ENCODE results near the gene TOM1L2.

The TOM1L2 gene

DNA sequence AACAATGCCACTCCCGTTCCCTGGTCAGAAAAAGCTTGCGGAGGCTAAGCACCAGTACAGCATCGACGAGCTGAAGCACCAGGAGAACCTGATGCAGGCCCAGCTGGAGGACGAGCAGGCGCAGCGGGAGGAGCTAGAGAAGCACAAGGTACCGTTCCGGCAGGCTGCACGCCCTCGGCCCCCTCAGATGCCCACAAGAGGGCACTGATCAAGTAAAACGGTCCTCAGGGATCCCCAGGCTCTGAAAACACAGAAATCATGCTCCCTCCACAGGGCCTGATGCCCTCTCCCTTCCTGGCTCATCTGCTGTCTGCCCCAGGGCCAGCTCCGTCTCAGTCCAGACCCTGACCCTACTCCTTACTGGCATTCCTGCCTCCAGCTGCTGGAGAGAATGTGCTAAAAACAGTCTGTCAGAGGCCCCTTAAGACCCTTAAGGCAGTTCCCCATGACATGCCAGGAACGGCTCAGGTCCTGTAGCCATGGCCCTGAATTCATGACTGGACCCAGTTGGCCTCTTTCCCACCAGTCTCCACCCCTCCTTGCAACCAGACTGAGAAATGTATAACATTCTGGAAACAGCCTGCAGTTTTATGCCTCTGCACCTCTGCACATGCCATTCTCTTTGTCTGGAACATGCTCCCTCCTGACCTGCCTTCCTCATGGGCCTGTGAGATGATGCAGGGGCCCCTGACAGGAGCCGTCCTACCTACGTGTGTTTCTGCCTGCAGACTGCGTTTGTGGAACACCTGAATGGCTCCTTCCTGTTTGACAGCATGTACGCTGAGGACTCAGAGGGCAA, 22.3 kb upstream of the TOM1L2 start:
- ATAC-seq, result no peak

DNA sequence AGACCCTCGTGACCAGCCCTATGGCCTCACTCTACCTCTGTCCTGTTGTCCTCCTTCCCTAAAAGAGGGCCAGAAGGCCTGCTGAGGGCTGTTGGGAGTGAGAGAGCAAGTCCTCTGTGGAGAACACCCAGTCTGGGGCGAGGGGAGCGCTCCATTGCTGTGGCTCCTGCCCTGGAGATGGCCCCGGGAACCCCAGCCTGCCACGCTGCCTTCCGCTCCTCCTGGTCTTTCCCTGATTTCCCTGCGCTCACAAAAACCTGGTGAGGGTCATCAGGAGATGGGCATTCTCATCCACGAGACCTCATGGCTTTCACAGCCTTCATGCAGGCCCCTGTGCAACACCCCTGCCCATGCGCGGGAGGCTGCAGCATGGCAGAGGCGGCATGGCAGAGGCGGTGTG, 21.7 kb upstream of the TOM1L2 start:
- ATAC-seq, result no peak

DNA sequence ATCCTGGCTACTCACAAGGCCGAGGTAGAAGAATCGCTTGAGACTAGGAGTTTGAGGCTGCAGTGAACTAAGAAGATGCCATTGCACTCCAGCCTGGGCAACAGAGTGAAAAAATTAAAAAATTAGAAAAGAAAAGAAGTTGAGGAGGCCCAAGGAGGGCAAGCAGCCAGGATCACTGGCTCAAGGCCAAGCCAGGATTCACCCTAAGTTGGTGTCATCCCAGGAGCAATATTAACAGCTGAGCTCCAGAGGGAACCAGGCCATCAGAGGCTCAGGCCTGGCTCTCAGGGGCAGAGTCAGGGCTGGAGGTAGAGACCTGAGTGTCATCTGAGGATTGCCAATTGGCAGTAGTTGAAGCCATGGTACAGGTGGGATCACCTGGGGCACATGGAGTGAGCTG, 21.2 kb upstream of the TOM1L2 start:
- ATAC-seq, result no peak

DNA sequence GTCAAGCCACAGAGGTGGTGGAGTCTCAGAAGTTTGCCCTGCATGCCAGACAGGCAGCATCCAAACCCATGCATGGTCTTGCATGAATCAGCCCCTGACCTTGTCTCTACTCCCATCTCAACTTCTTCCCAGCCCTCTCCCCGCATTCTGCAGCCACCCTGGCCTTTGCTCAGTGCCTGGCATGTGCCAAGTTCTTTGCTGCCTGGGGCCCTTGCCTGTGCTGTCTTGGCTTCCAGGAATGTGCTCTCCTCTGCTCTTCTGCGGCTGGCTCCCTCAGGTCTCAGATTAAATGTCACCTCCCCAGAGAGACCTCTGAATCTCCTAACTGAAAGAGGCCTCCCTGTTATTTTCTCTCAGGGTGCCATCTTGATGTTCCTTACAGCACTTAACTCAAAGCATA, 18.1 kb upstream of the TOM1L2 start:
- ATAC-seq, result no peak

DNA sequence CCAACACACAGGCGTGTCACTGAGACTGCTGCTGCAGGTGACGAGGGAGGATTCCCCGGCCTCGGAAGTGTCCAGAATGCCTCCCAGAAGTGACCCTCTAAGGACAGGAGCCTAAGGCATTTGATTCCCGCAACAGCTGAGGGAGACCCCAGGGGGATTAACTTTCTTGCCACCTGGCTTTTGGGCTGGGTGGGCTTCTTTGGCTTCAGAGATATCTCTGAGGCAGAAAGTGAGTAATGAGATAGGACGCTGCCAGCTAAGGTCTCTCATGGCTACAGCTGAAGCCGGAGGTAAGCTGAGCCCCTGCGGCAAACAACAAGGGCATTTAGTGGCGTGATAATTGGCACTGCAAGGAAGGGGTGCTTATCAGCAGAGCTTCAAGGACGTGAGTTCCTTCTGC, 17.4 kb upstream of the TOM1L2 start:
- no peak for ATAC-seq

DNA sequence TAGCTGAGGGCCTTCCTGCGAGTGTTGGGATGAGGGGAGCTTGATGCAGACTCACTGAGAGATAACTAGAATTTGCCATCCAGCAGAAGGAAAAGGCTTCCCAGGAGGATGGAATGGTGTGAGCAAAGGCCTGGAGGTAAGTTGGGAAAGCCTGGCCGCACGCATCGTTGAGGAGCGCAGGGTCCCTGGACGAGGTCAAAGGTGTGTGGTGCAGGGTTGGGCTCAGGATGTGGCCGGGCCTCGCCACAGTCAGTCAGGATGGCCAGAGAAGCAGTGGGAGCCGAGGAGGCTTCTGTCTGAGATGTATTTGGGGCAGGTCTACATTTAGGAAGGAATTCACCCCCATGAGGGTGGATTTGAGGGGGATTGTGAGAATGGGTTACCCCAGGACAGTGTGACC, 16.9 kb upstream of the TOM1L2 start:
- ATAC-seq, result no peak

DNA sequence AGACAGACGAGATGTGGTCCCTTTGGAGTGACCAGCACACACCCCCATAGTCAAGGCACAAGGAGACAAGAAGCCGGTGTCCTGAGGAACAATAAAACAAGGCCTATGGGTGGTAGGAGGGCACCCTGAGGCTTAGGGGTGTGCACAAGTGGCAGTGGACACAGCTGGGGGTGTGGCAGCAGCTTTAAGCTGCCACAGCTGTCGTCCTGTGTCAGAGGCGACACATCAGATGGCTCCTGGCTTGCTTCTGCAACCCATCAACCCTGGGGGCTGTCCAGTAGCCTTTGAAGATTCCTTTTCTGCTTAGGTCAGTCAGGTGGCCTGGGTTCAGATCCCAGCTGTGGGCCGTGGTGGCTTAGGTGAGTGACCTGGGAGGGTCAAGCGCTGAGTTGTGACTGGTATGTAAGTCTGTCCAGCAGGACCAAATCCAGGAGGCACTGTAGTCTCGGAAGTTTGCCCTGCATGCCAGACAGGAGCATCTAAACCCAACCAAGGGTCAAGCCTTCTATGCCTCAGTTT, 16.3 kb upstream of the TOM1L2 start:
- ATAC-seq, result no peak

DNA sequence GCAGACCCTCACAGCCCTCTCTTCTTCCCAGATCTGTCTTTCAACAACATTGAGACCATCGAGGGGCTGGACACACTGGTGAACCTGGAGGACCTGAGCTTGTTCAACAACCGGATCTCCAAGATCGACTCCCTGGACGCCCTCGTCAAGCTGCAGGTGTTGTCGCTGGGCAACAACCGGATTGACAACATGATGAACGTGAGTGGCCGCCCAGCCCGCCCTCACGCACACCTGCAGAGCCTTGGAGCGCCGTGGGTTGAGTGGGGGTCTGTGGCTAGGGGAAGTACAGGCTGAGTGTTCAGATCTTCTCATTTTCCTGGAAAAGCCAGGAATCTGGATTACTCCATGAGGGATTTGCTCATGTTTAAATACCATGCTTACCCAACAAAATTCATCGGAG, 15.7 kb upstream of the TOM1L2 start:
- no peak for ATAC-seq

DNA sequence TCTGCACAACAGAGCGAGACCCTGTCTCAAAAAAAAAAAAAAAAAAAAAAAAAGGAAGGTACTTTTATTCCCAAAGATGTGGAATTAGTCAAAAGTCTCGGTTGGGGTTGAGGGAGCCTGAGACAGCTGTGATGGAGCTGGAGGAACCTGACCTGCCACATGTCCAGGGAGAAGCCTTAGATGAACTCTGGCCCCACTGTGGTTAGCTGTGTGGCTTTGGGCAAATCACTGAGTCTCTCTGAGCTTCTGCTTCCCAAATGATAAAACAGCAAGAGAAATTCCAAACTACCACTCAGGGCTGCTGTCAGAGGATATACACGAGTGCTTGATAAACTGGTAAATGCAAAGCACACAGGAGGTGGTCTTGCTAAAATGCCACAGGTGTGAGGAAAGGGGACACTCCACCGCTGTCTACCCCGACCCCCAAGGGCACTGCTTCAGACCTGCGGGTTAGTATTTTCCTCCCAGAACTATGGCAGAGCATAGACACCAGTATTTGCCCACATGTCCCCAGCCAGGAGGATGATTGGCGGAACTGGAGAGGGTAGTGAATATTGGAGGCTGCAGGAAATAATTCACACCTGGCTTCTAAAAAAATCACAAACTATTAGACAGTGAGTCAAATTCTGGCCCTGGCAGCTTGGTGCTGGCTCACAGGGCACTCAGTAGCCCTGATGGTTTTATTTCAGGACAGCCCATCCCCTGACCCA, 15.1 kb upstream of the TOM1L2 start:
- ATAC-seq, result no peak

DNA sequence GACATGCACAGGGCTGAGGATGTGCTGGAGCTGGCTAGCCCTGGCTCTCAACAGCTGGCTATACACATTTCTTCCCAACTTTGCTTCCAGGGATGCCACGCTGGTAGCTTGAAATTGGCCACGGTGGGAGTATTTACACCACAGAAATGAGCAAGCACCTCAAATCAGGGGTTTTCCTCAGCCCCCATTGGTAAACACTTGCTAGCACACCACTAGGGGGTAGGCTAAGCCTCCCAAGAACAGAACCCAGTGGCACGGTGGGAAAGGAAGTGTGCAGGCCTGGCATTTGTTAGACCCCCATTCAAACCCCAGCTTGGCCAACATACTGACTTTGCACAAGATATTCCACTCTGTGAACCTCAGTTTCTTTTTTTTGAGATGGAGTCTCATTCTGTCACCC, 13.4 kb upstream of the TOM1L2 start:
- ATAC-seq, result no peak

DNA sequence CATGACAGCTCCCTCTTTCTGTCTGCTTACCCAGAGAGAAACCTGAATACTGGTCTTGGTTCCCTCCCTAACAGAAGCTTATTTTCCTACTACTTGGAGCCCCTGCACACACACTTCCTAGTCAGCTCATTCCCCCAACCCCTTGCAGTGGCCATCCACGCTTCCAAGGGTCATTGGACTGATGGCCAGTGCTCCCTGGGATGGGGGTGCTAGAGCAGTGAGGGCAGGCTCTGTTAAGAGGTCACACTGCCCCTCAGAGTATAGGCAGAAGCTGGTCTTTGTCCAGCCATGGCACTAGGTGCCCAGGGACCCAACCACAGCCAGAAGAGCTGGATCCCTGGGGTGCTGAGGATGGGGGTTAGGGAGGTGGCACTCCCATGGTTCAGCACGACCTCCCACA, 13.0 kb upstream of the TOM1L2 start:
- no peak for ATAC-seq

DNA sequence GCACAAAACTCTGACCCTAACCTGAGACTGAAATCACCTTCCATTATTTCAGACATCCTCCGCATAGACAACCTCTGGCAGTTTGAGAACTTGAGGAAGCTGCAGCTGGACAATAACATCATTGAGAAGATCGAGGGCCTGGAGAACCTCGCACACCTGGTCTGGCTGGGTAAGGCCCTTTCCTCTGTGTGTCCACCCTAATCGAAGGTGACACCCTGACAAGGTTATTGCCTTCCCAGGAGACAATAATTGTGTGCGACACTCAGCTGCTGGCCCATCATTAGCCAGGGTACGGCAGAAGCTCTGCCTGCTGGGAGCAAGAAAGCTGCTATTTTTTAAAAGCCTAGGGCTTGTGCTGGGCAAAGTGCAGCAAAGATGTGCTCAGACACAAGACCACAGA, 11.6 kb upstream of the TOM1L2 start:
- no peak for ATAC-seq

DNA sequence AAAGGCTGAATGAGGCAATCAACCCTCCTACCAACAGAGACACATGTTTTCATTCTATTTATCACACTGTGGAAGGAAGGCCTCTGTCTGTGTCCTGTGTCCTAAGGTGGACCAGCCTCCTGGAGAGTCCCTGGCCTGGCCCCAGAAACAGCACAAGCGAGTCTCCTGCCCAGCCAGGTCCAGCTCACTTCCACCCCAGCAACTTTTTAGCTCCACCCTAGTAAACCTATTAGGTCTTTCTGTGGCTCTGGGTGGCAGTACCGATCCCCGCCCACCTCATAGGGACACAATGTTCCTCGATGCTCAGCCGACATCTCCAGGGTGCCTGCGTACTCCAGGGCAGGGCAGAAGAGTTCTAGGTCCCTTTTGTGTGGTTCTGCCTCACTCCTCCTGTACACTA, 11.2 kb upstream of the TOM1L2 start:
- no peak for ATAC-seq

DNA sequence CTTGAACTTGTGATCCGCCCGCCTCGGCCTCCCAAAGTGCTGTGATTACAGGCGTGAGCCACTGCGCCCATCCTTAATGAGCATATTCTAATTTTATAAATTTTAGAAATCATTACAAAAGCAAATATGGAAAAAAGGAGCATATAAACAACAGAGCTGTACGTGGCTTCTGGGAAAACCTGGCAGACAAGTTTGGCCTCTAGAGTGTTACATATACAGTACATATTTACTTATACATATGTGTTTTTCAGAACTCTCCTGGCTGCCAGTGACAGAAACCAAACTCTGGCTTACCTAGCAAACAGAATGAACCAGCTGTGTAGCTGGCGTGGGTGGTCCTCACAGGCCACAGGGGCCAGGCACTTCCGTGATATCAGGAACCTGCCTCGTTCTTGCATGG, 10.6 kb upstream of the TOM1L2 start:
- ATAC-seq, result no peak

DNA sequence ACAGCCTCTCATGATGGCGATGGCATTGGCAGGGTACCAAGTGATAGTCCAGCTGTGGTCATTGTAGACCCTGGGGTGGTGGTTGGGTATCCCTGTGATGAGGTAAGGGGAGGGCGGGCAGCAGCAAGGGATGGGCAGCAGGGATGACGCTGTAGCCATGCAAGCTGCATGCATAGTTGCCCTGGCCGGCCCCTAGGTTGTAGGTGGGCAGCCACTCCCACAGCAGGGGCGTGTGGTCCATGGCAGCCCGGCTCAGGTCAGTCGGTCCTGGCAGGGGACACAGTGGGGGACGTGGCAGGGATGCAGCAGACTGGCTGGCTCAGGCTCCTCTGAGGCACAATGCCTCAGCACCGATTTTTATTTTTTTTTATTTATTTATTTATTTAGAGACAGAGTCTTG, 9.1 kb upstream of the TOM1L2 start:
- no peak for ATAC-seq

DNA sequence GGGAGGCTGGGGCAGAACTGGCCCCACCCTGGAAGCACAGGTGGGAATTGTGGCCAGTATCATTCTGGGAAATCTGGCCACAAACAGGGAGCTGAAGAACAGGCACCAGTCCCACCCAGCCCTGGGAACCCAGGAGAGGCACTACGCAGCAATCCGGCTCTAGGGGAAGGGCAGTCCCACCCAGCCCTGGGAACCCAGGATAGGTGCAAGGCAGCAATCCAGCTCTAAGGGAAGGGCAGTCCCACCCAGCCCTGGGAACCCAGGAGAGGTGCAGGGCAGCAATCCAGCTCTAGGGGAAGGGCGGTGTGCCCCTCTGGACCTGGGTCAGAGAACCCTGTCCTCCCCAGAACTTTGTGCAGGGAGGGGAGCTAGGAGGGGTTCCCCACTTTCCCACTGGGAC, 7.6 kb upstream of the TOM1L2 start:
- ATAC-seq, result no peak

DNA sequence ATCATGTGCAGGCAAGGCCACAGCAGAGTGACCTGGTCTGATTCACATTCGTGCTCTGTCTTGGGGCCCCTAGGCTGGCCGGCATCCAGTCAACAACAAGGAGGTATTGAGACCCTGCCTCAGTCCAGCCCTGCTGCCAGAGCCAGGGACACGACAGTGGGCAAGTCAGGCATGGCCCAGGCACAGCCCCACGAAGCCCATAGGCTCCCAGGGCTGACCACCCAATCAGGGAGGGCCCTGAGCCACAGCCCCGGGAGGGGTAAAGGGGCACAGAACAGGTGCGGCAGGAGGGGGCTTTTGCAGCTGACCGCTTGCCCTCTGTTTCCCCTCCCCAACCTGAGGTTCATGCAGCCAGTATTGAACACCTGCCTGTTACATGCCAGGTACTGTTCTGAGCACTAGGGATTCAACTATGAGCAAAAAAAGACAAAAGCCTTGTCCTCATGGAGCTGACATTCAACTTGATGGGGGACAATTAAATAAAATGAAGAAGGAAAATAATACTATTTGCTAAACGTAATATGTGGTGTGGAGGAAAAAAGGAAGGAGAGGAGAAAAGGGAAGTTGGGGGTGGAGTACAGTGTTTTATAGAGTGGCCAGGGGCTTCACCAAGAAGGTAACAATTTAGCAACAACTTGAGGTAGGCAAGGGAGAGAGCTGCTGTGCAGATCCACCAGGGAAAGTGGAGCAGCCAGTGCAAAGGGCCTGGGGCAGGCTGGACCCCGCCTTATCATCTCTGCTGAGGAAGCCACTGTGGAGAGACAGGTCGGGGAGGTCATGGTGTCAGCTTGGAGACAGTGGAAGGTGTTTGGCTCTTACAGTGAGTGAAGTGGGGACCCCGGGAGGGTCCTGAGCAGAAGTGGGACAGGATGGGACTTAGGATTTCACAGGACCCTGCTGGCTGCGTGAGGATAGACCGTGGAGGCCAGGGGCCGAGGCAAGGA, 6.6 kb upstream of the TOM1L2 start:
- no peak for ATAC-seq

DNA sequence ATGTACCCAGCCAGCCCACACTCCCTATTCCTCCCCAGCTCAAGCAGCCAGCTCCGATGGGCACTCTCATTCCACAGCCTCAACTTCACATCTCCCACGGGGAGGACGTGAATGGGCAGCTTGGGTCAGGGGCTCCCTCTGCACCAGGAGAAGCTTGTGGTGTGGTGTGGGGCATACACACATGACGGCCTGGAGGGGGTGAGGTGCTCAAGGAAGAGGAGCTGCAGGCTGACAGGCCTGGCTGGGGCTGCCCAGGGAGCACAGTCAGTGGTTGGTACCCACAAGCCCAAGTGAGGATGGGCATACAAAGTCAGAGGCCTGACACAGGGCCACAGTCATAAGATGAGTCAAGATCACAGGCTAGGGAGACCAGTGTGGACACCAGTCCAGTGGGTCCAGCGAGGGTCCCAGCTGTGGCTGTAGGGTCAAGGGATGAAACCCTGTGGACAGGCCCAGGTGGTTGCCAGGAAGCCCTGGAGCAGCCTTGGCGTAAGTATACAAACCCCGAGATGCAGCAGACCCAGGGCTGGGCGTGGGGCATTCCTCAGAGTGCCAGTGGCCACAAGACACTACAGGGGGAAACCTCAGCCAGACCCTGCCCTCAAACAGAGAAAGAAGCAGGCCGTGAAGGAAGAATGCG, 4.9 kb upstream of the TOM1L2 start:
- no peak for ATAC-seq

DNA sequence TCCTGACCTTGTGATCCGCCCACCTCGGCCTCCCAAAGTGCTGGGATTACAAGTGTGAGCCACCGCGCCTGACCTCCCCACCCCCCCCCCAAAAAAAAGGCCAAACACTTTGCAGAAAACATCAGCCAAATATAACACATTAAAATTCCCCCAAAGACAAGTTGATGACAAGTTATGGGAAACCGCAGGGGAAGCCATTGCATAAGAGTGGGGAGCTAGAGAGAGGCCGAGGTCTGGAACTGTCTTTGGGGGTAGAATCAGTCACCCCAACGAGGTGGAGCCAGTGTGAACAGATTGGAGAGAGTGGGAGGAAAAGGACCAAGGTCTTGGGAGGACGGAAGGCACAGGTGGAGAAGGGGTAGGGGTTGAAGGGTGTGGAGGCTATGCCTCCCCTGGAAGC, 3.2 kb upstream of the TOM1L2 start:
- no peak for ATAC-seq

DNA sequence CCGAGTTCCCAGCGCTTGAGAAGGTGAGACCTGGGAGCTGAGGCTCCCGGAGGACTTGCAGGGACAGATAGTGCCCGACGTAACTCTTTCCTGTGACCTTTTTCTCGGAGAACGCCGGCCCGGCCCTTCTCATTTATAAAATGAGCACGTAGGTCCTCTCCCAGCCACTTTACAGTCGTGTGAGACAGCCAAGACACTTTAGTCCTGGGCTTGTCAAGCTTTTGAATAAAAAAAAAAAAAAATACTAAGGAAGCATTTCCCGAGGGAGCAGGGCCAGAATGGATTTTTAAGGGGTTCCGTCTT, 703 bp upstream of the TOM1L2 start:
- no peak for ATAC-seq

DNA sequence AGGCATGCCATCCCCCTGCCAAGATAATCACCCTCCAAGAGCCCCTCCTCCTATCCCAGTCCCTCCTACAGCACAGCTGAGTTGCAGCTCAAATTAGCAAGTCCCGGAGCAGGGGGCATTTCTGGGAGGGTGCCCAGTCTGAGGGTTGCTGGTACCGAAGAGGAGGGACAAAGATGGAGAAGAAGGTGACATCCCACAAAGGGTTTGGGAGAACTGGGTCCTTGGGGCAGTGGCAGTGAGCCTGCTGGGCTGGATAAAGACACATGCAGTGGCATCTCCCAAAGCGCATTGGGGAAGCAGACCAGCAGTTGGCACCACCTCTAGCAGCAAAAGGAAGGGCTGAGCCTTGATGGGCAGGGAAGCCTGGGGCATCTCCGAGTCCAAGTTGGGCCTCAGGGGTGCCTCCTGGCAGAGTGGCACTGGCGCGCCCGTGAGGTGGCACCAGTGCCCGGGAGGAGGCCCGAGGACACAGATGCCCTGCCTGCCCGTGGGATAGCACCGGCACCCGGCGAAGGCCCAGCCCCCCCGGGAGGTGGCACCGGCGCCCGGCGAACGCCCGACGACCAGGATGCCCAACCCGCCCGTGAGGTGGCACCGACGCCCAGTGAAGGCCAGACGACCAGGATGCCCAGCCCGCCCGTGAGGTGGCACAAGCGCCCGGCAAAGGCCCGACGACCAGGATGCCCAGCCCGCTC, 622 bp downstream of the TOM1L2 start:
- ATAC-seq, result no peak

DNA sequence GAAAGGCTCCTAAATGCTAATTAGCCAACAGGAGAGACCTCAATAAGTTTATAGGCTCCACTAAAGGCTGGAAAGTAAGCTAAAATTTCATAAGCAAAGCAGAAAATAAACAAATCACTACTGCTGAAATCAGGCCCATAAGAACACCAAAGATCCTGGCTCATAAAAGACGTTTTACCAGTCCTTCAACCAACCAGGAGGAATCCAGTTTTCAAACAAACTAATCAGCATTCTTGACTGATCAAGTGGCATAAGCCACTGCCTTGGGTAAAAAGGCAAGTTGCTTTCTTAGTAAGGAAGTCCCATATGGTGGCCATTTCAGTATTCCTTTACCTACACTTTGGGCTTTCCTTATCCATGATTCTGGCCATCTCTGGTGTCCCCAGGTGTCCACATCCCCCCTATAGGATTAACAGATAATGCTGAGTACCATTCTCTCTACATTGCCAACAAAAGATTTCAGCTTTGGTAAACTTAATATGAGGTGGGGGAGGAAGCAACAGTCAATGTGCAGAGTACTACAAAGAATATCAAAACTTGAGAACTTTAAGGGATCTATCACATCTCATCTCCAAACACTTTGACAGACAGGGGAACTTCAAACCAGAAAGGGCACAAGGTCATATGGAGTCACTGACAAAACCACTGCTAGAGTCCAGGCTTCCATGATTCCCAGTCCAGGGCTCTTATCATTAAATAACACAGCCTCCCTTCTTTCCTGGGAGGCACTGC, 1.3 kb downstream of the TOM1L2 start:
- ATAC-seq, result no peak

All from activated CD4-positive, CD25-positive, alpha-beta regulatory T cell treated with anti-CD3 and anti-CD28 coated beads, Interleukin-2, amount 50 U/mL, for 24 hours (primary cell).